ENCODE data around the gene SLC9A5. TPM values are rescaled to one million over a fixed set of nuclear protein-coding genes. Genes with fewer than 3 reads are reported as not detected.
A peak's percentile ranks its signal among the peaks of the same experiment; 100 is the strongest.

The SLC9A5 gene
- total RNA-seq, 2 experiments from 2014 or later = 3.5 to 4.5 TPM

DNA sequence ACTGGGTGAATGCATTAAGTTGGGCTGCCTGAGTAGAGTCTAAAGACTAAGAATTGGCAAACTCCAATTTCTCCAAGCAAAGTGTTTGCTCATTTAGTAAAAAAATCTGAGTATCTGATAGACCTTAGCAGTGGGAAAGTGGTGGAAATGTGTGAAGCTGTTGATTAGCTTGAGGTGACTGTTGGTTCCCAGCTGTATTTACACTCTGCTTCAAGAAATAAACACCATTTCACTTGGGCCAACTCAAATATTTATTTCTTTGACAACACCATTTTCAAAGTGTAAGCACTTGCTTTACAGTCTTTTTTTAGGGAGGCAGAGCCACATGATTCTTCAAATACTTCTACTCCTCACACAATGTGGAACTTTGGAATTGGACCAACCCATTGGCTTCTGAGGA, 69.1 kb downstream of the SLC9A5 start:
- DNase-seq = no peak
- no peak overlapping the region for H3K4me3 Mint-ChIP-seq
- no peaks in the 10 kb centered on the region for H3K9me3 Mint-ChIP-seq
- peaks cover 33% of the 10 kb centered on the region for H3K27me3 Mint-ChIP-seq
- POLR2A ChIA-PET = no interaction called here
- no peak for ATAC-seq (ENCODE audit: low read depth)
- no peaks in the 10 kb centered on the region for H3K4me1 Mint-ChIP-seq
- H3K36me3 Mint-ChIP-seq = peaks cover 1% of the 10 kb centered on the region
- H3K27ac Mint-ChIP-seq = no peak overlapping the region

Small RNAs within 50 kb of the gene (microRNA-seq; reads per million reads assigned to microRNA genes)
- 82.1 reads per million, percentile 52 among the genes with 10 or more reads in this experiment for gene MIR328

Other genes starting within 250 kb of the SLC9A5 start
- gene CBFB, start 219.8 kb upstream of the SLC9A5 start, total RNA-seq = 100 to 1,000 TPM; 193 to 198 TPM
- 10 to 100 TPM; 16.6 to 17.3 TPM for gene PHAF1, start 139.0 kb upstream of the SLC9A5 start, total RNA-seq
- 10 to 100 TPM in 1 of 2 experiments, 1 to 10 TPM in 1; 9.0 to 10.1 TPM for gene B3GNT9, start 98.0 kb upstream of the SLC9A5 start, total RNA-seq
- 10 to 100 TPM; 77.3 to 81.7 TPM for gene TRADD, start 89.1 kb upstream of the SLC9A5 start, total RNA-seq
- 10 to 100 TPM; 34.1 to 41.3 TPM for gene FBXL8, start 89.0 kb upstream of the SLC9A5 start, total RNA-seq
- 10 to 100 TPM; 61.5 to 76.8 TPM for gene HSF4, start 84.2 kb upstream of the SLC9A5 start, total RNA-seq
- gene NOL3, start 78.4 kb upstream of the SLC9A5 start, total RNA-seq = 10 to 100 TPM; 17.7 to 18.6 TPM
- 10 to 100 TPM; 57.4 to 59.1 TPM for gene MATCAP1, start 65.0 kb upstream of the SLC9A5 start, total RNA-seq
- not detected for gene EXOC3L1, start 58.8 kb upstream of the SLC9A5 start, total RNA-seq
- gene E2F4, start 56.8 kb upstream of the SLC9A5 start, total RNA-seq = 100 to 1,000 TPM; 105 to 114 TPM
- gene ELMO3, start 49.8 kb upstream of the SLC9A5 start, total RNA-seq = 1 to 10 TPM; 7.6 to 9.4 TPM
- 10 to 100 TPM; 30.3 to 30.5 TPM for gene TMEM208, start 21.8 kb upstream of the SLC9A5 start, total RNA-seq
- 10 to 100 TPM; 92.2 to 92.8 TPM for gene FHOD1, start 1.5 kb upstream of the SLC9A5 start, total RNA-seq
- 10 to 100 TPM; 15.7 to 18.2 TPM for gene PLEKHG4, start 30.6 kb downstream of the SLC9A5 start, total RNA-seq
- 1 to 10 TPM; 1.2 to 1.6 TPM for gene KCTD19, start 77.8 kb downstream of the SLC9A5 start, total RNA-seq
- gene LRRC36, start 77.8 kb downstream of the SLC9A5 start, total RNA-seq = under 1 TPM; 0.28 to 0.64 TPM
- gene TPPP3, start 144.5 kb downstream of the SLC9A5 start, total RNA-seq = not detected
- gene ZDHHC1, start 167.5 kb downstream of the SLC9A5 start, total RNA-seq = under 1 TPM; 0.36 to 0.40 TPM
- gene HSD11B2, start 182.1 kb downstream of the SLC9A5 start, total RNA-seq = not detected
- 10 to 100 TPM; 41.8 to 48.8 TPM for gene ATP6V0D1, start 232.2 kb downstream of the SLC9A5 start, total RNA-seq
- gene AGRP, start 234.6 kb downstream of the SLC9A5 start, total RNA-seq = not detected